Nephron (organoid): ENCODE results near the gene ZNF467.

Source experiments
- H3K27ac Mint-ChIP-seq, 3 experiments: 2 replicates each; pipeline ENCODE4 v1.8.0; 2020; ENCODE audit warnings: mixed read lengths in 3 of 3, mild to moderate bottlenecking in 2 of 3, moderate library complexity in 1 of 3
- H3K27me3 Mint-ChIP-seq: 2 replicates; pipeline ENCODE4 v1.8.0; 2021; ENCODE audit warnings: low read depth, mild to moderate bottlenecking, moderate library complexity, mixed read lengths
- H3K36me3 Mint-ChIP-seq: 2 replicates; pipeline ENCODE4 v1.8.0; 2020; ENCODE audit warnings: low read depth, mixed read lengths
- H3K4me1 Mint-ChIP-seq: 2 replicates; pipeline ENCODE4 v1.8.0; 2020; ENCODE audit warnings: mixed read lengths
- H3K4me3 Mint-ChIP-seq, 3 experiments: 2 replicates each; pipeline ENCODE4 v1.8.0; 2020; ENCODE audit warnings: mild to moderate bottlenecking in 3 of 3, mixed read lengths in 3 of 3, moderate library complexity in 2 of 3
- H3K9me3 Mint-ChIP-seq: 2 replicates; pipeline ENCODE4 v1.8.0; 2020; ENCODE audit warnings: mixed read lengths
- CTCF ChIP-seq, 3 experiments: fragments of 200-600 bp; sonication (generic); IDR thresholded peaks; one replicate each; pipeline ENCODE4 v1.5.0; 2021; ENCODE audit warnings: antibody characterized with exemption in 3 of 3; ENCODE audit not compliant: unreplicated experiment in 3 of 3

Gene ZNF467

GRCh38 chr7:149734791-149735075 is 38.7 kb downstream of the ZNF467 start:
- TF ChIP-seq CTCF (IDR thresholded peaks at IDR 0.05; ENCODE audit: unreplicated experiment in 3 of 3): no peak
- Mint-ChIP-seq H3K9me3 (no peaks in the 10 kb centered on the region), H3K36me3 (peaks cover 13% of the 10 kb centered on the region), H3K4me1 (no peaks in the 10 kb centered on the region), H3K27ac (no peak overlapping the region), H3K4me3 (no peak overlapping the region), H3K27me3 (no peaks in the 10 kb centered on the region)

- Mint-ChIP-seq H3K36me3 (peaks cover 16% of the 10 kb centered on the region), H3K9me3 (no peaks in the 10 kb centered on the region)
These were observed 39.2 kb downstream of the ZNF467 start for GRCh38 chr7:149733924-149734790.

GRCh38 chr7:149733131-149733923 is 40.1 kb downstream of the ZNF467 start:
- peaks cover 16% of the 10 kb centered on the region for H3K36me3 Mint-ChIP-seq
- H3K9me3 Mint-ChIP-seq: no peaks in the 10 kb centered on the region
- H3K4me1 Mint-ChIP-seq: no peaks in the 10 kb centered on the region
- no peak overlapping the region for H3K27ac Mint-ChIP-seq
- no peak for TF ChIP-seq CTCF (IDR thresholded peaks at IDR 0.05; ENCODE audit: unreplicated experiment in 3 of 3)
- no peak overlapping the region for H3K4me3 Mint-ChIP-seq
- H3K27me3 Mint-ChIP-seq: no peaks in the 10 kb centered on the region

More at GRCh38 chr7:149733924-149734790, 39.2 kb downstream of the ZNF467 start:
- Mint-ChIP-seq H3K27ac (no peak overlapping the region), H3K4me1 (no peaks in the 10 kb centered on the region), H3K27me3 (no peaks in the 10 kb centered on the region), H3K4me3 (no peak overlapping the region)
- no peak for TF ChIP-seq CTCF (IDR thresholded peaks at IDR 0.05; ENCODE audit: unreplicated experiment in 3 of 3)

GRCh38 chr7:149732611-149733010 is 40.8 kb downstream of the ZNF467 start:
- Mint-ChIP-seq H3K9me3 (no peaks in the 10 kb centered on the region), H3K4me3 (no peak overlapping the region), H3K27me3 (no peaks in the 10 kb centered on the region), H3K27ac (no peak overlapping the region), H3K4me1 (peaks cover 6% of the 10 kb centered on the region), H3K36me3 (peaks cover 16% of the 10 kb centered on the region)
- no peak for TF ChIP-seq CTCF (IDR thresholded peaks at IDR 0.05; ENCODE audit: unreplicated experiment in 3 of 3)

GRCh38 chr7:149732111-149732561 is 41.3 kb downstream of the ZNF467 start:
- H3K36me3 Mint-ChIP-seq: peaks cover 16% of the 10 kb centered on the region
- H3K27ac Mint-ChIP-seq: no peak overlapping the region
- no peak for TF ChIP-seq CTCF (IDR thresholded peaks at IDR 0.05; ENCODE audit: unreplicated experiment in 3 of 3)
- no peaks in the 10 kb centered on the region for H3K9me3 Mint-ChIP-seq
- peaks cover 11% of the 10 kb centered on the region for H3K4me1 Mint-ChIP-seq
- H3K4me3 Mint-ChIP-seq: no peak overlapping the region
- H3K27me3 Mint-ChIP-seq: no peaks in the 10 kb centered on the region
